Posterior cingulate gyrus (tissue), 11 donors: ENCODE results near the gene MRPS5.
"Not testable (repeated sequence)": the region's sequence is repeated elsewhere in the genome, so short reads cannot be mapped to it uniquely, and the experiment has no call there.

Experiments used
- DNase-seq, 10 donors: peaks; one replicate each; pipeline versions ENCODE4 v3.0.0 to v3.0.0-alpha.2; 2020 to 2021; ENCODE audit warnings: mixed read lengths in 3 of 10
- intact Hi-C: fragments of 100-400 bp; cut with DNase I; formaldehyde crosslinking; loops from one replicate; pipeline ENCODE4 v1.15.1; 2023

The MRPS5 gene

DNA sequence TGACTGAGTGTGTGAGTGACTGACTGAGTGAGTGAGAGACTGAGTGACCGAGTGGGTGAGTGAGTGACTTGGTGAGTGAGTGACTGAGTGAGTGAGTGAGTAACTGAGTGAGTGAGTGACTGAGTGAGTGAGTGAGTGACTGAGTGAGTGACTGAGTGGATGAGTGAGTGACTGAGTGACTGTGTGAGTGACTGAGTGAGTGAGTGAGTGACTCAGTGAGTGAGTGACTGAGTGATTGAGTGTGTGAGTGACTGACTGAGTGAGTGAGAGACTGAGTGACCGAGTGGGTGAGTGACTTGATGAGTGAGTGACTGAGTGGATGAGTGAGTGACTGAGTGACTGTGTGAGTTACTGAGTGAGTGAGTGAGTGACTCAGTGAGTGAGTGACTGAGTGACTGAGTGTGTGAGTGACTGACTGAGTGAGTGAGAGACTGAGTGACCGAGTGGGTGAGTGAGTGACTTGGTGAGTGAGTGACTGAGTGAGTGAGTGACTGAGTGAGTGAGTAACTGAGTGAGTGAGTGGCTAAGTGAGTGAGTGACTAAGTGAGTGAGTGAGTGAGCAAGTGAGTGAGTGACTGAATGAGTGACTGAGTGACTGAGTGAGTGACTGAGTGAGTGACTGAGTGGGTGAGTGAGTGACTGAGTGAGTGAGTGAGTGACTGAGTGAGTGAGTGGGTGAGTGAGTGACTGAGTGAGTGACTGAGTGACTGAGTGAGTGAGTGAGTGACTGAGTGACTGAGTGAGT is 83.6 kb downstream of the MRPS5 start:
- DNase-seq, intact Hi-C loops: not testable (repeated sequence)

DNA sequence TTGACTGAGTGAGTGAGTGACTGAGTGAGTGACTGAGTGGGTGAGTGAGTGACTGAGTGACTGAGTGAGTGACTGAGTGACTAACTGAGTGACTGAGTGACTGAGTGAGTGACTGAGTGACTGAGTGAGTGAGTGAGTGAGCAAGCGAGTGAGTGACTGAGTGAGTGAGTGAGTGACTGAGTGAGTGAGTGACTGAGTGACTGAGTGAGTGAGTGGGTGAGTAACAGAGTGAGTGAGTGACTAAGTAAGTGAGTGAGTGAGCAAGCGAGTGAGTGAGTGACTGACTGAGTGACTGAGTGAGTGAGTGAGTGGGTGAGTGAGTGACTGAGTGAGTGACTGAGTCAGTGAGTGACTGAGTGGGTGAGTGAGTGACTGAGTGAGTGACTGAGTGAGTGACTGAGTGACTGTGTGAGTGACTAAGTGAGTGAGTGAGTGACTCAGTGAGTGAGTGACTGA is 84.2 kb downstream of the MRPS5 start:
- intact Hi-C loops = no loop called here
- no peak for DNase-seq

GRCh38 chr2:95036596-95037383 is 84.8 kb downstream of the MRPS5 start:
- intact Hi-C loops = no loop called here
- DNase-seq = no peak
